Hematopoietic multipotent progenitor cell (in vitro differentiated cells): ENCODE results near the gene MTA3. TPM values are rescaled to one million over a fixed set of nuclear protein-coding genes. Genes with fewer than 3 reads are reported as not detected.
"Not testable (repeated sequence)": the region's sequence is repeated elsewhere in the genome, so short reads cannot be mapped to it uniquely, and the experiment has no call there.

ENCODE experiments used
- DNase-seq, 3 donors: peaks; one replicate each; pipeline ENCODE4 v3.0.0-alpha.2; 2011 to 2015; ENCODE audit warnings: low read depth in 2 of 3, low spot score in 2 of 3
- total RNA-seq: library from RNA; depleted of rRNA; stranded (reverse); fragments of >200 nt; gene quantifications from one replicate; pipeline ENCODE4 v1.2.3, GENCODE V29; 2012

Gene MTA3
- total RNA-seq, 1 donor = 3.5 TPM

DNA sequence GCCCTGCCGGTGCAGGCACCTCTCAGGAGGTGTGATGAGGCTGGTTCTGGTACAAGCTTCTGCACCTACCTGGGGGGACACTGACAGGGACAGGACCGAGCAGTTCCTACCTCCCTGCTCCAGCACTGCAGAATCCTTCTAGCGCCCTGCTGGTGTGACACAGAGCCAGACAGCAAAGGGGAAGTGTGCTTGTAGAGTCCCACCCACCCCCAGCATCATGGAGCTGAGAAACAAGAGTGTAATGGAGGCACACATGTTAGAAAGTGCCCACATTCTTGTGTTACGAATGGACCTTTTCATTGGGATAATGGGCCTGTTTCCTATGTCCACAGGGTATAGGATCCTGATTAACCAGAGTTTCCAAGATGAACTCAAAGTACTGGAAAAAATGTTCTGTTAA, 157.2 kb downstream of the MTA3 start:
- peak in 2 of 3 donors; percentile 9 to 41 for DNase-seq

DNA sequence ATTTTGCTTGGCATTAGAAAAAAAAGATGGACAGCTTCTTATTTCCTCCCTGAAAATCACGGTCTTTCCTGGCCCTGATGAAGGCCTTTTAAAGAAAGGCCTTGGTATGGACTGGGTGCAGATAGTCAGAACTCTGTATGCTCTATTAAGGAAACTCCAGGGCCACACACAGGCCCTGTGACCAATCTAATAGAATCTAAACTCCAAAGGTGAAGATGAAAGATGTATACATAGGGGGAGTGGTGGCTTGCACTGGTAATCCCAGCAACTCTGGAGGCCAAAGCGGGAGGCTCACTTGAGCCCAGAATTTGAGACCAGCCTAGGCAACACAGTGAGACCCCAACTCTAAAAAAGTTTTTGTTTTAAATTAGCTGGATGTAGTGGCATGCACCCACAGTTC, 158.2 kb downstream of the MTA3 start:
- no peak for DNase-seq

DNA sequence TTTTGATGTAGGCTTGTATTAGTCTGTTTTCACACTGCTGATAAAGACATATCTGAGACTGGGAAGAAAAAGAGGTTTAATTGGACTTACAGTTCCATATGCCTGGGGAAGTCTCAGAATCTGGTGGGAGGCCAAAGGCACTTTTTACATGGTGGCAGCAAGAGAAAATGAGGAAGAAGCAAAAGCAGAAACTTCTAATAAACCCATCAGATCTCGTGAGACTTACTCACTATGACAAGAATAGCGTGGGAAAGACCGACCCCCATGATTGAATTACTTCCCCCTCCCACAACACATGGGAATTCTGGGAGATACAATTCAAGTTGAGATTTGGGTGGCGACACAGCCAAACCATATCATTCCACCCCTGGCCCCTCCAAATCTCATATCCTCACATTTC, 162.9 kb downstream of the MTA3 start:
- not testable (repeated sequence) for DNase-seq

DNA sequence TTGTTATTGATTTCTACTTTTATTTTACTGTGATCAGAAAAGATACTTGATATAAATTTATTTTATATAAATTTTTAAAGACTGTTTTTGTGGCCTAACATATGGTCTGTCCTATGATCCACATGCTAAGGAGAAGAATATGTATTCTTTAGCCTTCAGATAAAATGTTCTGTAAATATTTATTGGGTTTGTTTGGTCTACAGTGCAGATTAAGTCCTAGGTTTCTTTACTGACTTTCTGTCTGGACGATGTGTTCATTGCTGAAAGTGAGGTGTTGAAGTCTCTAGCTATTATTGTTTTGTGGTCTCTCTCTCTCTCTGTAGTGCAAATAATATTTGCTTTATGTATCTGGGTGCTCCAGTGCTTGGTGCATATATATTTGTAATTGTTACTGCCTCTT, 165.4 kb downstream of the MTA3 start:
- DNase-seq = no peak

DNA sequence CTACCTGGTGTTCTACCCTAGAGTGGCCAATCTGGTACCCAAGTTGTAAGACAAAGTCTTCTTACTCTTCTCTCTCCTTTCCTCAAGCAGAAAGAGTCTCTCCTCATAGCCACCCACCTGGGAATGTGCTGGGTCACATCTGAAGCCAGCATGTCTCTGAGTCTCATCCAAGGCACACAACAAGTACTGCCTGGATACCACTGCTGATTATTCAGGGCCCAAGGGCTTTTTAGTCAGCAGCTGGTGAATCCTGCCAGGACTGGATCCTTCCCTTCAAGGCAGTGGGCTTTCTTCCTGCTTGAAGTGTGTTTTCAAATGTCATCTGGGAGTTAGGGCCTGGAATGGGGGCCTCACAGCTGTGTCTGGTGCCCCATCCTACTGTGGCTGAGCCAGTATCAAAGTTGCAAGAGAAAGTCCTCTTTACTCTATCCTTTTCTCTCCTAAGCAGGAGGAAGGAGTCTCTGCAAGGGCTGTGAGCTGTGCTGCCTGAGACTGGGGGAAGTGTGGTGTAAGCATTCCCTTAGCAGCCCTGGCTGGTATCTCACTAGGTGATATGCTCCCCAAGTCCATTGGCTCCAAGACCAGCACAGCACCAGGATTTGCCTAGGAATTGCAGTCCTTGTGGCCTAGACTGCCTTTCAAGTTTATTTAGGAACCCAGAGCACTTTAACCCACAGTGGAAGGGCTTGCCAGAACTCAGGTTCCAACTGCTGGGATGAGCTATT, 168.3 kb downstream of the MTA3 start:
- DNase-seq = no peak

DNA sequence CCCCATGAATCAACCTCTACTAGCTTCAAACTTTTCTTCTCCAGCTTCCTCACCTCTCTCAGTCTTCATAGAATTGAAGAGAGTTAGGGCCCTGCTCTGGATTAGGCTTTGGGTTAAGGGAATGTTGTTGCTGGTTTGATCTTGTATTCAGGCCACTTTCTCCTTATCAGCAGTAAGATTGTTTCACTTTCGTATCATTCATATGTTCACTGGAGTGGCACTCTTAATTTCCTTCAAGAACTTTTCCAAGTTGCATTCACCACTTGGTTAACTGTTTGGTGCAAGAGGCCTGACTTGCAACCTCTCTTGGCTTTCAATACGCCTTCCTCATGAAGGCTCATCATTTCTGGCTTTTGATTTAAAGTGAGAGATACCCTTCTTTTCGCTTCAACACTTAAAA, 172.7 kb downstream of the MTA3 start:
- DNase-seq = no peak

DNA sequence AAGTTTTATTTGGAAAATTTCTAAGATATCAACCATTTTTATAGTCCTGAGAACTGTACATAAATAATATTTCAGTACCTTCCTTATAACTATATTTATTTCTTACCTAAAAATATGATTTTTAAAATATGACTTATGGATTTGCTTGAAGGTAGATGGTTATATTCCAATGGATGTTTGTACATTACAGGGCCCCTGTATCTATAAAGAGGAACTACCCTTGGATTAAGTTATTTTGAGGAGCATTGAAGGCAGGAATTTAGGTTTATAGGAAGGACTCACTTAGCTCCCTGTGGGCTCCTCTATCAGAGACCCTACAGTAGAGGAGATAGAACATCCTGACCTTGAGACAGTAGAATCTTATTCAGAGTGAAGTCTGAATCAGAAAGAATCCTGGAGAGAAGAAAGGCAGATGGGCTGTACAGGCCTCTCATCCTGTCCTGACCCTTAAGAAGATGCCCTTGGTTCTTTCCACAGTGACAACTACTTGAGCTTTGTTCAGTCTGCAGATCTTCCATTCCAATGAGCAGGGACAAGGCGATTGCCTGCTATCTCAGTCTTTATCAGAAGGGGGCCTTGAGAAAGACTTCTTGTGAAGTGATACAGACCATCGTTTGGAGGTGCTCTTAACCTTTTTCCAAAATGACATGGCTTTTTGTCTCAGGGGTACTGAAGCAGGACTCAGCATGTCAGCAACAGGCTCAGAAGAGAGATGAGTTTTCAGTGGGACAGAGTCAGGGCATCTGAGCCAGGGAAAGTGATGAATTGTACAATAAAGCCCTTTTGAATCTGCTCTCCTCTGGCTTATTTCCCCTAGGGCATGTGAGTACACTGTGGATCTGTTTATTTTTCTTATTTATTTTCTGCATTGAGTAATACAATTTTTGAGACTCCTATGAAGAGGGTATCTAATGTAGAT, 174.6 kb downstream of the MTA3 start:
- DNase-seq = no peak

DNA sequence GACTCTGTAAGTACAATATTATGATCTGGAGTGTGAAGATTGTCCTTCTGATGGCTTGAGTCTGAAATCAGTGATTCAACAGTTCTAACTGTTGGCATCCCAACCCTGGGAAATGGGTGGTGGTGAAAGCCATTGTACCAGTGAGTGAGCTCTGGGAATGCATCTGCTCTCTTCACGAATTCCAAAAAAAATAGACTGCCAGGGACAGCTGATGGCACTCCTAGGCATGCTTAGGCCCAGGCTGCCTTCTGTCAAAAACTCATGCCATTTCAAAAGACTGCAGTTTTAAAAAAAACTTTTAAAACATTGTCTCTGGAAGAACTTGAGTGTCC, 175.2 kb downstream of the MTA3 start:
- no peak for DNase-seq

DNA sequence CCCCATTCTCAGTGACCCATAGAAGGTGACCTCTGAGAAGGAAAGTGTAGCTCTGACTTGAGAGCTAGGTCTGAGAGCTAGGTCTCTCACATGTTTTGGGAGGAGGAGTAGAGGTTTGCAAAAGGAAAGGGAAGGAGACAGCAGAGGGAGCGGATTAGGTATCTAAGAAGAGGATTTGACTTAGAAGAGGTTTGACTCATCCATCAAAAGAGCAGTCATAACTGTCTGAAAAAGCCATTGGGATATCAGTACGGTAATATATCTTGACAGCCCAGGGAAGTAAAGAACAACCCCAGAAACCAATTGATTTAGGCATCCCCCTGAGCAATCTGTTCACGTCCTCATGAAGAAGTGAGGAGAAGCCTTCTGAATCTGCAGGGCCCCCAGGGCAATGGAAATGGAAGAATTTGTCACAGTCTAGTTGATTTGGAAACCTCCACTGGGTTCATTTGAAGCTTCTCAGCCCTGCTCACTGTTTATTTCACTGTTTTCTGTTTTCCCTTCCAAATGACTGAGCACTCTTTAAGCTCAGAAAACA, 176.2 kb downstream of the MTA3 start:
- DNase-seq = no peak

DNA sequence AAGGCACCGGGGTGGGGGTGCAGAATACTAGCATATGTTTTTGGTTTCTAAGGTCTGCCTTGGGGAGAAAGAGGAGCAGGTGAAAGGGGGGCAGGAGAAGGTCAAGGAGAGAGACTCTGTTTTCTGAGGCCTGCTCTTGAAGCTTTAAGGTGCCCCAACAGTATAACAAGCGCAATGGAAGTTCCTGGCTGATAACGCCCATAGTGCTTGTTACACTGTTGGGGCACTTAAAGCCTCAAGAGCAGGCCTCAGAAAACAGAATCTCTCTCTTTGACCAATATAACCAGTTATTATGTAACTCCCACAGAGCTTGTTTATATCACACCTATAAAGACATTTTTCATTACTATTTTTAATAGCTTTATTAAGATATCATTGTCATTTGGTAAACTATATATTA, 179.0 kb downstream of the MTA3 start:
- DNase-seq = no peak

DNA sequence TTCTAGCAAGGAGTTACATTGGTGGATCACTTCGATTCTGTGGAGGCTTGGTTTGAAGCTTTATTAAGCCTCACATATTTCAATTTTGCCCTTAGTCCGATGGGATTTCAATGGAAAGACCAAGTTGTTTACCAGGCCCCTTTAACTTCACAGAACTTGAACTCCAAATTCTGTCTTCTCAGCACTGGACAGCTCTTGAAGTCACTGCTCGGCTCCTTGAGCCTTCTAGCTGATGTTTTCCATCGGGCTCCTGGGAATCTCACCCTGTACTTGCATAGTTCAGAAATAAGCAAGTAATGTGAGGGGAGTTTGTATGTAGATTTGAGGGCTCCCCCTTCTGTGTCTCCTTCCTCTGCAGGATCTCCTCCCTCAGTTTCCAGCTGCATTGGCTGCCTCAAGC, 180.4 kb downstream of the MTA3 start:
- DNase-seq = no peak

DNA sequence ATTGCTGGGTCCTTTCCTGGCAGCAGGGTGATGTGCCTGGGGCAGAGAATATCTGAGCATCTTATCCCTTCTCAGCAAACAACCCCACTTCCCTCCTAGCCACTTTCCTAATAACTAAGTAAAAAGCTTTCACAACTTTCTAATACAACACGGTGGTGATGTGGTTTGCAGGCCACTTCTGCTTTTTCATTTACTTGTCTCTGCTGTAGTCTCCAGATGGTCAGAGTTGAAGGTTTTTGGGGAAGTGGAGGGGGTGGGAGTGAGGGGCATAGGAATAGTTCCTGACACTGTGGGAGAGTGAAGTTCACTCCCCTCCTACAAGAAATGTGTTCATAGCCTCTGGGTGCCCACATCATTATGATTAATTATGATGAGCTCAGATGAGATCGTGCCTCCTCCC, 183.9 kb downstream of the MTA3 start:
- DNase-seq = peak in 2 of 3 donors; percentile 86 to 95

DNA sequence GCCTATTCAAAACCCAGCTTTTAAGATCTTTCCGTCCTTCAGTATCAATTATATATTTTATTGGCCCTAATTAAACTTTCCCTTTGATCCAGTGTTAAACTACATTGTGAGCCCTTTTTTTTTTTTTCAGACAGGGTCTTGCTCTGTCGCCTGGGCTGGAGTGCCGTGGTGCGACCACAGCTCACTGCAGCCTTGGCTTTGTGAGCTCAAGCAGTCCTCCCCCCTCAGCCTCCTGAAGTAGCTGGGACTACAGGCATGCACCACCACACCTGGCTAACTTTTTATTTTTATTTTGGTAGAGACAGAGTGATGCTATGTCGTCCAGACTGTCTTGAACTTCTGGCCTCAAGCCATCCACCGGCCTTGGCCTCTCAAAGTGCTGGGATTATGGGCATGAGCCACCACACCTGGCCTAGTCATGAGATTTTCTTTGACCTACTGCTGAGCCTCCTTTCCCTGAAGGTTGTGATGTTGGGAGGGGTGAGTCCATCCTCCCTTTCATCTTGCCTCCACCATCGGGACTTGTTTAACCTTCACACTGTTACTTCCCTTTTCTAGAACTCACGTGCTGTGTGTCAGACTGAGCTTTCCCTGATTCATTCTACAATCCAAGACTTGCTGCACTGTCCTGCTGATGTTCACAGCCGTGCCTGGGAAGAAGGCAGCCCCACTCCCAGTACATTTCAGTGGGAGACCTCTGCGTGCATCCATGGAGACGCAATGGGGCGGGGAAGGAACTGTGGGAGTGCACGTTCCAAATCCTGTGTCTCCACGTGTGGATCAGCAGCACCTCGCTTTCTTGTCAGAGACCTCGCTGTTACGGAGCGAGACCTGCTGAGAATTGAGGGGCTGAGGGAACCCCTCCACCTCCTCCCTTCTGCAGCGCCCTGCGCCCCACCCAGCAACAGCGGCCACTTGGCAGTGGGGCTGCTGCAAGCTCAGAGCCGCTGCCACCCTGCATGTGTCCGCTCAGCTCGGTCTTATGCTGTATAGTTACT, 184.7 kb downstream of the MTA3 start:
- DNase-seq = peak in 2 of 3 donors; percentile 41 to 64

DNA sequence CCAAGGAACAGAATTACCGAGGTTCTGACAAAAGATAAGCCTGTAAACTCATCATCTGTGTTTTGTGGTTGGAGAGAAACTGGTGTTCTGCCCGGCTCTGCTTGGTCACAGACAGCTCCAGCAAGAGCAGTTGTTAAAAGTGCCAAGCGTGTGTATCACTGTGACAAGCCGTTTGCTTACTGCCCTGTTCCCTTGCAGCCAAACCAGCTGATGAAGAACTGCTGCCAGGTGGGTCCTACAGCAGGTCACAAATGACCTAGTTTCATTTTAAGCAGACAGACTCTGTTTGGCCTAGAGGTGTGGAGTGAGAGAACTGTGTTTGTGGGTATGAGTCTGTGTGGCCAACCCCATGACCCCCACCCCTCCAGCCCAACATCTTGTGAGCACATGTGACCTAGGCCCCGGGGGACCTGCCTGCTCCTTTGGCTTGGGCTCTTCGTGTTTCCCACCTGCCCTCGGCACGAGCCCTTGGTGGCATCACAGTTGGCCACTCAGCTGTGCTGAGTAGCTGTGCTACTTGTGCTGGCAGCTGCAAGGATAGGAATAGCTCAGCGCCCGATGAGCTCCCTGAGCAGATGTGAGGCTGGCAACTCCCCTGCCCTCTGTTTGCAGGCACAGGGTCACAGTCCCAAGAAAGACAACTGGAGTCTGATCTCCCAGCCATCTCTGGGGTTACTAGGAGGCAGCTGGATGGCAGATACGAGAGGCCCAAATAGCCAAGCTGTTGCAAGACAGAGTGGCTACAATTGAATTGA, 185.8 kb downstream of the MTA3 start:
- DNase-seq = peak in 1 of 3 donors; percentile 53

DNA sequence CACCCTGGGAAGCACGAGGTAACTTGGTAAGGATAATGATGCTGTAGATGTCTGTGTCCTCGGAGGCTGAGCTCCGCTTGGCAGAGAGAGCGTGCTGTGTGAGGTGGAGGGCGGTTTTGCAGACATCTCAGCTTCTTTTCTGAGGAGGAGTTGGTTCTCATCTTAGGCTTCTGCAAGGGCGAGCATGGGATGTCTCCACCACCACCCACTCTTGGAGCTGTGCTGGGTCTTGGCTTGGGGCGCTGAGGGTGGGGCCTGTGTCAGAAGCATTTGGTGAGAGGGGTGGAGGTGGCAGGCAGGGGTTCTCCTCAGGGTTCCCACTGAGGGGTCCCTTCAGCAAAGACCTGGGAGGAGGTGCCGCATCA, 186.3 kb downstream of the MTA3 start:
- no peak for DNase-seq

DNA sequence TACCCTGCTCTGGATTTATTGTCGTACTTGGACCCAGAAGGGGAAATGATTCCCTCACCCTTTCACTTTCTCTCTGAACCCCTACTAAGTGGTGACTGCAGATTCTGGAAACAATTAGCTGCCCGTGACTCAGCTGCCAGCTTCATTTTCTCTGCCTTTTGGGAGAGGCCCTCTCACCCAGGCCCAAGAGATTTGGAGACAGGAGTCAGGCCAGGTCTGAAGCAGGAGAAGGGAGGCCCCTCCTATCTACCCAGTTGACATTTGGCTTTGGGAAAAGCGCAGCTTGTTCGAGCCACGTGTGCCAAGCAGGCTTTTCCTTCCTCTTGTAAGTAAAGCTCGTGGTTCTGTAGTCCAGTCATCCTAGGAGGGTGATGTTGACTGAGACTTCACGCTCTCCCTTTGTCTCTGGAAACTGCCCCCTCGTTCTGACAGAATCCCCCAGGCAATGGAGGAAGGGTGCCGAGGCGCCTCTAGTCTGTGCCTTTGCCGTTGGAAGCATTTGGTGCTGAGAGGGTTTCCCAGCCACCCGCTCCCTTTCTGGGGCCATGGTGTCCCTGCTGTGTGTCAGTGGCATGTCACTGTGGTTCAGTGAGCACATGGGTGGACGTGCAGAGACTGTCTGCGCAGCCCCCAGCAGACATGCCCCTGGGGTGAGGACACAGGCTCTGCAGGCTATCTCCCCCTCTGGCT, 186.9 kb downstream of the MTA3 start:
- peak in 1 of 3 donors; percentile 23 for DNase-seq

DNA sequence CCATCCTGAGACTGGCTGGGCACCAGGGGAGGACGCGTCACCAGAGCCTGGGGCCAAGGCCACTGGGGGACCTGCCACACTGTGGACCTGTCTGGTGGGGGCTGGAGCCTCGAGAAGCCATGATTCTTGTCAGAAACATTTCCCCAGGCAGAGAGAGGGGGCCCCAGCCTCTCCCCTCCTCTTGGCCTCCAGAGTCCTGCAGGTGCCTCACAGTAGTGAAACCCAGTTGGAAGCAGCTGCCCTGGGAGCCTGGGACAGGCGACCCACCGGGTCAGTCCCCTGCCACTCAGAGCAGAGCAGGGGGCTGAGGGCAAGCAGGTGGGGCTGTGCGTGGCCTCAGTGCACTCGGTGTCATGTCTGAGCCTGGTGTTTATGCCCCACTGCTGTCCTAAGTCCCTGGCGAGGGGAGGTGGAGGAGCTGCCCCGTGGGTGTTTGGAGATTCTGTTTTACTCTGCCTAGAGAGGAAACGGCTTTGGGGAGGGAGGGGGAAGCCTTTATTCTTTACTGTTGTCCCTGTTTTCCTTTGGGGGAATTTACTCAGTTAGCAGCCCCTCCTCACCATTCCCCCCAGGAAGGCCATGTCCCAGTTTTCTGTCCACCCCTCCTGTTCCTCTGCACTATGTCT, 187.8 kb downstream of the MTA3 start:
- no peak for DNase-seq

DNA sequence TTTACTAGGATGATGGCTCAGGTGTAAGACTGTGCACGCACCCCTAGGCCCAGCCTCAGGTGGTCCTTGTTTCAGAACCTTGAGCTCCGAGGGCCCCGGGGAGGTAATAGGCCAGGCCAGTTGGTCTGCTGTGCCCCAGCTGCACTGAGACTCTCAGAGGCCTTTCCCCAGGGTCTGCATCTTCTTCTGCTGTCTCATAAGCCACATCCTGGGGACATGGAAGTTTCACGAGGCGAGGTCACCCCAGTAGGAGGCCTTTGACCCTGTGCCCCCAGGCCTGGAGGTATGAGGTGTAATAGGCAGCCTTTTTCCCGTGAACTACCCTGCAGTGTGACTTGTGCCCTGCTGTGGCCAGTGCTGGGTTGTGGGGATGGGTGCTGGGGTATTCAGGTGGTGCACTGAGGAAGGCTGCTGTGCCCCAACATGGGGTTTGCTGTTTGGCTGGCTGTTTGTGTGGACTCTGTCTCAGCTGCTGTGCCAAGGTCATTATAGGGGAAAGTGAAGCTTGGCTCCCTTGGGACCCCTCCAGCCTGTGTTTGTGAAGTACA, 188.6 kb downstream of the MTA3 start:
- no peak for DNase-seq
